DMS 273 (cell line): Measurements from ENCODE around the gene HGS.
A peak's percentile ranks its signal among the peaks of the same experiment; 100 is the strongest.
"Not testable (repeated sequence)": the region's sequence is repeated elsewhere in the genome, so short reads cannot be mapped to it uniquely, and the experiment has no call there.

Experiments used
- DNase-seq: peaks from one replicate; lab custom pipeline; 2025; ENCODE audit not compliant: unreplicated experiment; lab: John Stamatoyannopoulos, UW

The HGS gene

DNA sequence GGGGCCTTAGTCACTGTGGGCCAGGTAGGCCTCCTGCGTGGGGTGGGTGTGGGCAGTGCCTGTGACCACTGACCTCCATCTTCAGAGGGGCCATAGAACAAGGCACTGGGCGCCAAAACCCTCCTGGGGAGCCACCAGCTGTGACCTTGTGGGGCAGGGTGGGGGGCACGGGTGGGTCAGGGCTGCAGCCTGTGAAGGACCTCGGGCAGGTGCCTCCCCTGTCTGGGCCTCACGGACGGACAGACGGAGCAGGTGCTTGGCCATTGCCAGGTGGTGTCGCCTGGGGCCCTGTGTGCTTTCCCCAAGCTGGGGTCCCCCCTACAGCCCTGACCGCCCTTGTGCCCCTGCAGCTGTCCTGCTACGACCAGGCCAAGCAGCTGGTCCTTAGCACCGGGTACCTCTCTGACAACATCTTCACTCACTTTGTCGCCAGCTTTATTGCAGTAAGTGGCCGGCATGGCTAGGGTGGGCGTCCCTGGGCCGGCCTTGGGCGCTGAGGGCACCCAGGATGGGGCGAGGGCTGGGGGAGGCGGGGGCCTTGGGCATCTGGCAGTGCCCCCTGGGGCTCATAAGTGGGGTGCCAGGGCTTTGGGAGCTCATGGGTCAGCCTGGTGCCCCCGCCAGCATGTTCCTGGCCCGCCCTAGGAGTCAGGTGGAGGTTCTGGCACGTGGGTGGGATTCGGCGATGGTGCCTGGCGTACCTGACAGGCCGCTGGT lies 33.4 kb downstream of the HGS start:
- DNase-seq = no peak

DNA sequence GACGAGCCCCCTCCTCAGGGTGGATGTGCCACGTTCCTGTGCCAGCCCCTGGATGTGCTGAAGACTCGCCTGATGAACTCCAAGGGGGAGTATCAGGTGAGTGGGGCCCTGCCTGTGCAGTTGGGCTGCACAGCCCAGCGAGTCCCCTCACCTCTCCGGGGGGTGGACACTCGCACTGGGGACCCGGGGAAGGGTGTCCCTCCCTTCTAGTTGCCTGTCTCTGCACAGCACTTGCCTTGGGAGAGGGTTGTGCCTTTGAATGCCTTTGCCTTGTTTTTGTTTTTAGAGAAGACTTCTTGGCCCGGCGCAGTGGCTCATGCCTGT lies 33.9 kb downstream of the HGS start:
- DNase-seq = no peak

DNA sequence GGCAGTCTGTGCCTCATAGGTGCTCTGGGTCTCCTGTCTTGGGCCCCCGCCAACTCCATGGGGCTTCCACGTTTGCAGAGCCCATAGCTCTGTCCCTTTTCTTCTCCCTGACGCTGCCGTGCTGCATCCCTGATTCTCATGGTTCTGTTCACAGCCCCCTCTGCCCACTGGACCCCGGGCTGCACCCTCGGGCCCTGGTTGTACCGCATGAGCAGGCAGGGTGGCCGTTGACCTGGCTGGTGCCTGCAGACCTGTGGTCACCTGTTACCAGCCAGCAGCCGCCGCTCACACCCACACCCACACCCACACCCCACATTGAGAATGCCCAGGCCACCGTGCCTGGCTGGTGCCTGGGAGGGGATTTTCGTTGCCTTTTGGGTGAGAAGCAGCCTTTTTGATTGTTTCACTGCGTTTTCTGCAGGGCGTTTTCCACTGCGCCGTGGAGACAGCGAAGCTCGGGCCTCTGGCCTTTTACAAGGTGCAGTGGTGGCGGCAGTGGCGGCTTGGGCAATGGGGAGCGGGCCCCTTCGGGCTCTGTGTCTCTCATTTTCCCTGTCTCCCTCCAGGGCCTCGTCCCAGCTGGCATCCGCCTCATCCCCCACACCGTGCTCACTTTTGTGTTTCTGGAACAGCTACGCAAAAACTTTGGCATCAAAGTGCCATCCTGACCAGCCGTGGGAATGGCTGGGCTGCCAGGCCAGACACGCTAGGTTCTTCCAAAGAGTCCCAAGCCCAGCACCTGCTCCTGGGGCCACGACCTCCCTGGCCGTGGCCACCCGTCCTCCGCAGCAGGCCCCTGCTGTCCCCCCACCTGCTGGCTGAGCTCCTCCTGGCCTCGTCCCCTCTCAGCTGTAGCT lies 35.8 kb downstream of the HGS start:
- no peak for DNase-seq

DNA sequence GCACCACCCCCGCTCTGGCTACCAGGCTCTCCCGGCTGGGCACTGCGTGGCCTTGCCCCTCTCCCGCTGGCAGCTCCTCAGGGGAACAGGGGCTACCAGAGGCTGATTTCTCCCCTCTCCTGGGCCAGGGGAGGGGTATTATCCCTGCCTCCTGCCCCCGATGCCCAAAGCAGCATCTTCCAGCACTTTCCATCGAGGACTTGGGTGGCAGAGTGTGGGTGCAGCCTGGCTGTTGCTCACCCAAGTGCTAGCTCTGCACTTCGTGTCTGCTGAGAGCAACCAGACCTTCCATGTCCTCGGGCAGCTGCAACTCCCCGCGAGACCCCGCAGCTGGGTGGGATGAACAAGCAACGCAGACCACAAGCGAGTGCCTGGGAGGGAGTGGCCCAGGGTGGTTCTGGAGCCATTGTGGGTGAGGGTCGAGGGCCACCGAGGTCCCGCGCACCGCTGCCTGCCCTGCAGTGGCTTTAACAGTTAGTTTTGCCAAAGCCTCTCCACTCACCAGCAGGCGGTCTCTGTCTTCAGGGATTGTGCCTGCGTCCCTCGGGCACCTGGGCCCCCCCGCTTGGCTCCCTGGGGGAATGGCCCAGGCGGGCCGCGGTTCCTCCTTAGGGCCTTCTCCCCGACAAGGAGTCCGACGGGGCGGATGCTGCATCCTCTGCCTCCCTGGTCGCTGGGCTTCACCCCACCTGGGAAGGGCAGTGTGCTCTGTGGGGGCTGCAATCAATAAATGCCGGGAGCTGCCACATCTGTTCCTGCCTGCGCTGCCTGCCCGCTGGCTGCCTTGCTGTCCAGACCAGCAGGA lies 36.7 kb downstream of the HGS start:
- DNase-seq = no peak

DNA sequence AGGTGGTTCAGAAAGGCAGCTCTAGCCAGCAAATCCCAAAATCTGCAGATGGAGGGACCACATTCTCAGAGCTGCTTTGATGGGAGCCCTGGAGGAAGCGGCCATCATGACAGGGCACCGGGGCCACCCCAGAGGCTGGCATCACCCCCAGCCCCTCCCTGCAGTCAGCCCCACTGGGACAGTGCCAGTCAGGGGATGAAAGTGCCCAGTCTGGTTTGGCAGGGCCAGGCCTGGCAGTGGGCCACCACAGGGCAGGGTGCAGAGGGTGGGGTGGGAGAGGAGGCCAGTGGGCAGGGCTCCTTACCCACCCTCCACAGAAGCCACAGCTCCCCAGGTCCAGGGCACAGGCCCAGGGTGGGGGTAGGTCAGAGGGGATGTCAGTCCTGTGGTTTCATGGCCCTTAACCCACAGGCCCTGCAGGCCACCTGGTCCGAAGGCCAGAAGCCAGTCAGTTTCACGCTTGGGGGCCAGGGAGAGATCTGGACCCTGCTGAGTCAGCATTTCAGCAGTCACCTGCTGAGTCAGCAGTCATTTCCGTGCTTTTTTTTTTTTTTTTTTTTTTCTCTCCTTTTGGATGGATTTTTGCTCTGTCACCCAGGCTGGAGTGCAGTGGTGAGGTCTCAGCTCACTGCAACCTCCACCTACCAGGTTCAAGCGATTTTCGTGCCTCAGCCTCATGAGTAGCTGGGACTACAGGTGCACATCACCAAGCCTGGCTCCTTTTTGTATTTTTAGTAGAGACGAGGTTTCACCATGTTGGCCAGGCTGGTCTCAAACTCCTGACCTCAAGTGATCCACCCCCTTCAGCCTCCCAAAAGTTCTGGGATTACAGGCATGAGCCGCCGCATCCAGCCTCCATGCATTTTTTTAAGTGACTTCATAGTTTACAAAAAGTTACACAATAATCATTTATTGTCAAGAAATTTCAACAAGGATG lies 38.6 kb downstream of the HGS start:
- no peak for DNase-seq

DNA sequence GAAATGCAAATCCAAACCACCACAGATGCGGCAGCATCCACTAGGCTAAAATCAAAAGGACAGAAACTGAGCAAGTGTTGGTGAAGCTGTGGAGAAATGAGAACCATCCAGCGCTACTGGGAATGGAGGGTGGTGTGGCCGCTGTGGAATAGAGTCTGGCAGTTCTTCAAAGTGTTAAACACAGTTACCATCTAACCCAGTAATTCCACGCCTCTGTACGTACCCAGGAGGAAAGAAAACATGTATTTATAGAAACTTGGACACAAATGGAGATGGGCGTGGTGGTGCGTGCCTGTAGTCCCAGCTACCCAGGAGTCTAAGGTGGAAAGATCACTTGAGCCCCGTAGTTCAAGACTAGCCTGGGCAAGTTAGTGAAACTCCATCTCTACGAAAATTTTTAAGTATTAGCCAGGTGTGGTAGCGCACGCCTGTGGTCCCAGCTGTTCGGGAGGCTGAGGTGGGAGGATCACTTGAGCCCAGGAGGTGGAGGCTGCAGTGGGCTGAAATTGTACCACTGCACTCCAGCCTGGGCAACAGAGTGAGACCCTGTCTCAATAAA lies 39.9 kb downstream of the HGS start:
- peak; percentile 57 for DNase-seq

DNA sequence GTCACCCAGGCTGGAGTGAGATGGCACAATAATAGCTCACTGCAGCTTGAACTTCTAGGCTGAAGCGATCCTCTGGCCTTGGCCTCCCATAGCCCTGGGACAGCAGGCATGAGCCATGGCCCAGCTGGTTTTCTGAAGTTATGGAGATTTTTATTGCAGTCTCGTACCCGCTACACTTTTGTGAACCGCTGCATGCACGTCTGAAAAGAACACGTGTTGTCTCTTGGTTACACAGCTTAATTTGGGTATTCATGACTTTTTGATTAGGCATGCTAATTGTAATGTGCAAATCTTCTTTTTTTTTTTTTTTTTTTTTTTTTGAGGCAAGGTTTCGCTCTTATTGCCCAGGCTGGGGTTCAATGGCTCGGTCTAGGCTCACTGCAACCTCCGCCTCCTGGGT lies 41.6 kb downstream of the HGS start:
- no peak for DNase-seq

DNA sequence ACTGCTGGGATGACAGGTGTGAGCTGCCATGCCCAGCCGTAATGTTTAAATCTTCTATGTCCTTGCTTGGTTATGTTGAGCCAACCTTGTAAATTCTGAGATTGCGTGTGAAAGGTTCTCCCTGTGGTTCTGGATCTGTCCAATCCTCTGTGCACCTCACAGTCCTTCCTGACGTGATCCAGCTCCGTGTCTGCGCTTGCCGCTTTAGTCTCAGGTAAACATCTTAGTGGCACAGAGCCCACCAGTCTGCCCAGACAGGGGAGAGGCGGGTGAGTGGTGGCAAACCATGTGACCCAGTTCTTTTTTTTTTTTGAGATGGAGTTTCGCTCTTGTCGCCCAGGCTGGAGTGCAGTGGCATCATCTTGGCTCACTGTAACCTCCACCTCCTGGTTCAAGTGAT lies 42.2 kb downstream of the HGS start:
- DNase-seq = no peak

DNA sequence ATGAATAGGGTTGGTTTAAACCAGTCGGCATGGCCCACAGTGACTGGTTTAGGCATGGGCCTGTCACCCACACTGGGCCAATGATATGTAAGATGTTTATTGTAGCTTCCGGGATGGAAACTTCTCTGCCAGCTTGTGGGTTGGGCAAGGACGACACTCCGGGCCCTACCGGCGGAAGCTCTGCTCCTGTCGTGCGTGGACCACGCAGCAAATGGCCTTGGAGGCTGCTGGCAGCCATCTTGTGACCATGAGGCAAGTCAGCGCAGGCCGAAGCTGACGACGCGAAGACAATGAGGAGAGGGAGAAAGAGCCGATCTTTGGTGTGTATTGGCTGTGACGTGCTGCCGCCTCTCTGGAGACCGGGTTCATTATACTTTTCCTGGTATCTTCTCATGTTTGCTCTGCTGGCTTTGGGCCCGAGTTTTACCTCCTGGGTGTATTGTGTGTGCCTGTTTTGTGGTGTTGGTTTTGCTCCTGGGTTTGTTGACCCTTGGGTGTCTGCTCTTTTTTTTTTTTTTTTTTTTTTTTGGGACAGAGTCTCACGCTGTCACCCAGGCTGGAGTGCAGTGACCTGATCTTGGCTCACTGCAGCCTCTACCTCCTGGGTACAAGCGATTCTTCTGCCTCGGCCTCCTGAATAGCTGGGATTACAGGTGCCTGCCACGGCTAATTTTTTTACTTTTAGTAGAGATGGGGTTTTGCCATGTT lies 43.7 kb downstream of the HGS start:
- no peak for DNase-seq

DNA sequence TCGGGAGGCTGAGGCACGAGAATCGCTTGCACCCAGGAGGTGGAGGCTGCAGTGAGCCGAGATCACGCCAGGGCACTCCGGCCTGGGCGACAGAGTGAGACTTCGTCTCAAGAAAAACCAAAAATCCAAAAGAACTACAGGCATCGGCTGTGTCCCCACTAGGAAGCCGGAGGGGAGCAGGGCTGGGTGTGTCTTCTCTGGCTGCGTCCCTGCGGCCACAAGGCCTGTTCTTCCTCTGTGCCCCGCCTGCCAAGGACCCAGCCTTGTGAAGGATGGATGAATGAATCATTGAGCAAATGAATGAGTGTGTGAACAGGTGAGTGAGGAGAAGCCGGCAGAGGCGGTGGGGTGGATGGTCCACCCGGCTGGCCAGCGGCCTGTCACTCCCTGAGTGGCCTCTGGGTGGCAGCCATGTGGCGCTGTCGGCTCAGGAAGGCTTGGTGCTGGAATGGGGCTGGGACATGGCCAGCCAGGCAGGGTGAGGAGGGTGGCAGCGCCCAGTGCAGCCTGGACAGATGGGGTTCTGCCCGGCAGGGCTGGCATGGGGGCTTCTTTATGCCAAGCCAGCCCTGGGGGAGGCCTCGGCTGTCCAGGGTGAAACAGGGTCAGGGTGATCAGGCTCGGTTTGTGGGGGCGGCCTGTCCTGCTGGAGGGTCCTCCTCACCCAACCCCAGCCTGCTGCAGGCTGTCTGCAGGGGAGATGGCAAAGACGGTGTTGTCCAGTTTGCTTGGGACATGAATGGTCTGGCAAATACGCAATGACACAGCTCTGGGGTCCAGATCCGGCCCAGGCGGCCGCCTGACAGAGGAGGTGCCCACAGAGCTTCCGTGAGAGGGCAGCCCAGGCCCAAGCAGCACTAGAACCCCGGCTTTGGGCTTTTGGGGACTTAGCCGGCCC lies 49.9 kb downstream of the HGS start:
- peak; percentile 90 for DNase-seq

DNA sequence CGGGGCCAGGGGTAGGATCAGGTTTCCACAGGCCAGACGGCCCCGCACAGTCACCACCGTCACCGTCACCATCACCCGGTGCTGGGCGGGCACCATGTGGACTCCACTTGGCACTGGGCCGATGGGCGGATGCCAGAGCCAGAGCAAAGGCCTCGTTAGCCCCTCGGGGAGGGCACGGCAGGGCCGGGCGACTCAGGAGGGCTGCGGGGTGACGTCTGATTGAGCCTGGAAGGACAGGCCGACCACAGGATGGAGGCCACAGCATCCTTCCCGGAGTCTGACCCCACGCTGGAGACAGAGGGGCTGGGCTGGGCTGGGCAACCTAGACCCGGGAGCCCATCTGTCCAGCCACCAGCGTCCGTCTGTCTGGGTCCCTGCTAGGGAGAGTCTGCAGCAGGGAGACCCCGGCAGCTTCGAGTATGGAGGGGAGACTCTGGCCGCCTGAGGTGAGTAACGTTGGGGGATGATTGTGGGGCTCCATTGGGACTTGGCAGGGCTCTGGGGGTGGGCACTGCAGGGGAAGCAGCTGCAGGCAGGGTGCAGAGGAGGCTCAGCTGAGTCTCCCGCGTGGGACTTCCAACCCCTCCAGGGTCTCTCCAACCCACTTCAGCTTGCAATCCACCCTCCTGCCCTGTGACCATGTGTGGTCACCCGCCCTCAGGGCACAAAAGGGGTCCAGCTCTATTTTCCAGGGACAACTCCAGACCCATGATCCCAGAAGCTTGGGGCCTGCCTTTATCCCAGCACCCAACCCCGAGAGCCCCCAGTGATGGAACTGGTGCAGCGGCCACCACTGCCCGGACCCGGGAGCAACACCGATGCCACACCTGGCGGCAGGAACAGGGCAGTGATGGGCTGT lies 50.8 kb downstream of the HGS start:
- DNase-seq = peak; percentile 67

DNA sequence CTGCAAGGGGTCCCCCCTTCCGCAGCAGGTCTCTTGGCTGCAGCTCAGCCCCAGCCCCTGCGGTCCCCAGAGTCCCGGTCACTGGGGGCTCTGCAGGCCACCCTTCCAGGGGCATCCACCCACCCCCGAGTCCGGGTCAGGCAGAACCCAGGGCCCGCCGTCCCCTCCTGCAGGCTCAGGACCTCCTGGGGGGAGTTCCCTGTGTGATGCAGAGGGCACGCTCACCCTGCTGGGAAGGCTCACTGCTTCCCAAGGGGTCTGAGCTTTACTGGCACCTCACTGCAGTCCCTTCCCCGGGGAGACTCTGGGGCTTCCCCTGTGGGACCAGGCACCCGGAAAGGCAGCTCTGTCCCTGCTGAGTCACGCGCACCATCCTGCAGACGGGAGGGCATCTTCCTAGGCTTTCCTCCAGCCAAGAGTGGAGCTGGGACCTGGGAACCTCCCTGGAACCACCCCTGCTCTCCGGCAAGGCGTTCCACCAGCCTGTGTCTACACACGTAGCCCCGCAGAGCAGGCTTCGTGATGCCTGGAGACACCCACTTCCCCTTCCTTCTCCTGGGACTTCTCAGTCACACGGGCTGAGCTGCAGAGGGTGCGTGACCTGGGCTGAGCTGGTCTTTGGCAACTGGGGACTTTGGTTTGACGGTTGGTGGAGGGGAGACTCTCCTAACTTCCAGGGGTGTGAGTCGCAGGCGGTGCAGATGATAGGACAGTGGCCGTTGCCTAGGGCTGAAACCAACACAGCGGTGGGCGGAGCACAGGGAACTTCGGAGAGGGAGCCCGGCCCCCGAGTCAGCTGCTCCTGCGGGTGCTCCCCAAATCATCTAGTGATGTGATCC lies 51.7 kb downstream of the HGS start:
- peak; percentile 77 for DNase-seq

DNA sequence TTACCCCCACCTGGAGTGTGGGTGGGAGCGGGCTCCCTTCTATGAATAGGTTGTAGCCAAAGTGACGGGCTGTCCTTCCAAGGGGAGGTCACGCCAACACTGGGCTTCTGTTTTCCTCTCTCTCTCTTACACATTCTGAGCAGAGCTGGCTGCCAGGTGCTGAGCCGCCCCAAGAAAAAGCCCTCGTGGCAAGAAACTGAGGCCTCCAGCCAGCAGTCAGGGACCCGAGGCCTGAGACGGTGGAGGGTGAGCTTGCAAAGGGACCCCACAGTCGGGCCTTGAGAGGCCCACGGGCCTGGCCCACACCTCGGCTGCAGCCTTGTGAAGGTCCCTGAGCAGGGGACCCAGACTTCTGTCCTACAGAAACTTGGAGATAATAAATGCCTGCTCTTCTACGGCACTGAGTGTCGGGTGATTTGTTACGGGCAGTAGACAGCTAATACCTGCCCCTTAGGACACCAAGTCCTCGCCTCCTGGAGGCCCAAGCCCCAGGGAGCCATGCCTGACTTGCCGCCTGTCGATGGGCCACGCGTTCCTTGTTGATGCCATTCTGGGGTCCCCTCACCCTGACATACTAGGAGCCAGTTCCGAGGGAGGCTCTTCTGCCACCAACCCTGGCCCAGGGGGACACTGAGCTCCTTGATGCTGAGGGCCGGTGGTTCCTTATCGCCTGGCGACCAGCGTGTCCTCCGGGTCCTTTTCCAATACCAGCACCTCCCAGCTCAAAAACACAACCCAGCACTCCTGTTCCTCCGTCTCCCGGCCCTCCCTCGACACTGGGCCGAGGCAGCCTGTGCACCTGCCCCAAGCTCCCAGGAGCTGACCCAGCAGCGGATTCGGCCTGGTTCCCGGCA lies 54.4 kb downstream of the HGS start:
- no peak for DNase-seq

DNA sequence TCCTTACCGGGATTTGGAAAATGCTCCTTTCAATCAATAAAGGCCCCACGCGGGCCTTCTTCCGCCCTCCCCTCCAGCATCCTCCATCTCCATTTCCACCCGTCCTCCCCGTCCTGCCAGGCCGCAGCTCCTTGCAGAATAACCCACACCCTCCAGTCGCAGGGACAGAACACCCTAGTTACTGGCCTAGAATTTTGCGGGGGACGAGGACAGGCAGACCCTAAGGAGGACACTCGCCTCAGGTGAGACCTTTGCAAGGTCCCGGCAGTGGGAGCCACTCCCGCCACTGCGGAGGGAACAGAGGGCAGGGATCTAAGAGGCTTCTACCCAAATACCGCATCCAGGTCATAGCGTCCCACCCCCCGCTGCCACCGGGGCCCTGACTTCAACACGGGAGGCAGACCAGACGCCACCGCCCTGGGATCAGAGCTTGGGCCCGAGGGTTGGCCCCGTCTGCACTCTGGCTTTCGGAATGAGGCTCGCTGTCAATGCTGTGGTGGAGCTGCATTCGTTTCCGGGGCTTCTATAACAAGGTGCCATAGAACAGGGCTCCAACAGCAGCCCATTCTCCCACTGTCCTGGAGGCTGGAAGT lies 55.1 kb downstream of the HGS start:
- no peak for DNase-seq

DNA sequence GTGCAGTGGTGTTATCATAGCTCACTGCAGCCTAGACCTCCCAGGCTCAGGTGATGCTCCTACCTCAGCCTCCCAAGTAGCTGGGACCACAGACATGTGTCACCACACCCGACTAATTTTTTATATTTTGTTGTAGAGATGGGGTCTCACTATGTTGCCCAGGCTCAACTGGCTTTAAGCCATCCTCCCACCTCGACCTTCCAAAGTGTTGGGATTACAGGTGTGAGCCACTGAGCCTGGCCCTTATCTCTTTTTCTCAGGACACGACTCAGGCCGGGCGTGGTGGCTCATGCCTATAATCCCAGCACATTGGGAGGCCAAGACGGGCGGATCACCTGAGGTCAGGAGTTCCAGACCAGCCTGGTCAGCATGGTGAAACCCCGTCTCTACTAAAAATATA lies 55.8 kb downstream of the HGS start:
- not testable (repeated sequence) for DNase-seq
